HTR-8/SVneo (cell line): ENCODE data around the gene PCDHA13.
"Not testable (repeated sequence)": the region's sequence is repeated elsewhere in the genome, so short reads cannot be mapped to it uniquely, and the experiment has no call there.

ENCODE experiments used
- DNase-seq: peaks from one replicate; pipeline ENCODE4 v3.0.0; 2011; ENCODE audit warnings: low spot score, mixed read lengths; ENCODE audit not compliant: insufficient read length
- FAIRE-seq: peaks from 2 replicates; lab custom pipeline; 2011; peaks lifted over from hg19 to GRCh38; lab: Jason Lieb, UNC

The PCDHA13 gene

GRCh38 chr5:140881889-140882590 lies at the start of gene PCDHA13:
TSS of gene PCDHA13 (plus strand) at chr5:140882124. CDS start at chr5:140882269, 145 bp downstream.
- no peak for FAIRE-seq
- no peak for DNase-seq

- DNase-seq (no peak), FAIRE-seq (no peak)
These were observed 47.9 kb upstream of the PCDHA13 start, which contains the start of gene PCDHA7 for GRCh38 chr5:140833993-140834392. TSS of gene PCDHA7 (plus strand) at chr5:140834269. CDS start at chr5:140834384, 115 bp downstream.

GRCh38 chr5:140834439-140835008 lies 47.4 kb upstream of the PCDHA13 start:
- FAIRE-seq, DNase-seq: not testable (repeated sequence)

GRCh38 chr5:140835622-140836510 lies 46.1 kb upstream of the PCDHA13 start:
- no peak for DNase-seq
- FAIRE-seq, result no peak

- FAIRE-seq, result no peak
- peak; percentile 43 for DNase-seq
These were observed 40.7 kb upstream of the PCDHA13 start, which contains the start of gene PCDHA8 for GRCh38 chr5:140840978-140841962. TSS of gene PCDHA8 (plus strand) at chr5:140841187. CDS start at chr5:140841322, 135 bp downstream.

GRCh38 chr5:140842798-140843733 lies 38.9 kb upstream of the PCDHA13 start:
- DNase-seq, result no peak

GRCh38 chr5:140848139-140849102 lies 33.5 kb upstream of the PCDHA13 start, which contains the start of gene PCDHA9:
TSS of gene PCDHA9 (plus strand) at chr5:140848382. CDS start at chr5:140848496, 114 bp downstream.
- DNase-seq, FAIRE-seq: not testable (repeated sequence)

More at GRCh38 chr5:140842798-140843733, 38.9 kb upstream of the PCDHA13 start:
- no peak for FAIRE-seq

- FAIRE-seq, DNase-seq: not testable (repeated sequence)
These were observed 31.9 kb upstream of the PCDHA13 start for GRCh38 chr5:140849831-140850634.

- FAIRE-seq, result no peak
These were observed 25.9 kb upstream of the PCDHA13 start, which contains the start of gene PCDHA10 for GRCh38 chr5:140855772-140856674. TSS of gene PCDHA10 (plus strand) at chr5:140855897. CDS start at chr5:140856049, 152 bp downstream.

GRCh38 chr5:140857177-140857986 lies 24.5 kb upstream of the PCDHA13 start:
- no peak for DNase-seq
- FAIRE-seq, result no peak

More at GRCh38 chr5:140855772-140856674, 25.9 kb upstream of the PCDHA13 start, which contains the start of gene PCDHA10:
- DNase-seq, result no peak

- no peak for FAIRE-seq
- no peak for DNase-seq
These were observed 24.0 kb upstream of the PCDHA13 start for GRCh38 chr5:140857987-140858240.

- FAIRE-seq (no peak), DNase-seq (no peak)
These were observed 19.3 kb upstream of the PCDHA13 start for GRCh38 chr5:140862441-140863295.

- peak; percentile 53 for DNase-seq
- no peak for FAIRE-seq
These were observed 13.0 kb upstream of the PCDHA13 start, which contains the start of gene PCDHA11 for GRCh38 chr5:140868721-140869554. TSS of gene PCDHA11 (plus strand) at chr5:140868957. CDS start at chr5:140869104, 147 bp downstream.
